ENCODE data around the gene F3. TPM values are rescaled to one million over a fixed set of nuclear protein-coding genes. Genes with fewer than 3 reads are reported as not detected.
A peak's percentile ranks its signal among the peaks of the same experiment; 100 is the strongest.

F3 gene
- total and polyA plus RNA-seq, 2 of the 13 experiments (the other 11 are each of a cell fraction or from before 2014, with no cell fraction given): 5.8 to 9.0 TPM

- FAIRE-seq (no peak), ATAC-seq (no peak), DNase-seq (ENCODE audit: low spot score) (no peak)
- ChIA-PET CTCF (ENCODE audit: low intra/inter-chr PET ratio, low total read pairs) (no interaction called here), POLR2A (no interaction called here)
- Histone ChIP-seq H3K9ac (ENCODE audit: insufficient read depth, low read depth, low read length) (no peak overlapping the region), H2AFZ (ENCODE audit: low read length) (no peak overlapping the region), H3K9me3 (ENCODE audit: low read length) (no peaks in the 10 kb centered on the region), H3K4me3 (replicated peaks in 1 of 3; ENCODE audit: insufficient read depth in 1 of 3, low read depth in 2 of 3, low read length in 3 of 3) (no peak overlapping the region), H3K36me3 (replicated peaks in 1 of 2; ENCODE audit: control insufficient read depth in 1 of 2, insufficient read depth in 2 of 2, low read length in 2 of 2) (peaks cover 3 to 24% of the 10 kb centered on the region in 2 experiments), H3K27ac (ENCODE audit: extremely low read length, insufficient read depth, low read length) (no peak overlapping the region), H4K20me1 (ENCODE audit: insufficient read depth, low read length) (no peaks in the 10 kb centered on the region), H3K27me3 (ENCODE audit: control insufficient read depth in 1 of 2, insufficient read depth in 2 of 2, low read length in 2 of 2) (no peaks in the 10 kb centered on the region), H3K79me2 (ENCODE audit: insufficient read depth, low read length) (peaks cover 4% of the 10 kb centered on the region), H3K4me2 (ENCODE audit: low read depth, low read length) (no peak overlapping the region), H3K4me1 (ENCODE audit: insufficient read depth, low read length) (peaks cover 50% of the 10 kb centered on the region)
- in situ Hi-C loops (cut with HindIII; ENCODE audit: extremely low pct_ligation_motif_present, low pct_unique_long_range_greater_than_20kb) (loop anchor here (25.0 kb wide), 1 partner anchor 502 kb away; no protein-coding TSS in a partner anchor), intact Hi-C loops (cut with micrococcal nuclease; ENCODE audit: unreplicated experiment) (no loop called here)
- no peak for TF ChIP-seq TBX3 (IDR thresholded peaks at IDR 0.05; ENCODE audit: borderline replicate concordance)
- peak in 1 of 2 experiments; percentile 6; a peak in 1 of 4 replicates for TF ChIP-seq MAFK (conservative IDR thresholded peaks at IDR 0.05 in 1 of 2, IDR thresholded peaks at IDR 0.05 in 1 of 2; ENCODE audit: low read length in 2 of 2)
- no TSS peak for BruUV-seq (replicated peaks)
- 91% methylated on average over 5 of the region's 5 CpGs for WGBS (ENCODE audit: low lambda C conversion rate)
These were observed 6.5 kb downstream of the F3 start for GRCh38 chr1:94535095-94535494.

- peaks cover 20% of the 10 kb centered on the region for H3K4me1 ChIP-seq (ENCODE audit: insufficient read depth, low read length)
- H3K9ac ChIP-seq (ENCODE audit: insufficient read depth, low read depth, low read length): no peak overlapping the region
- WGBS (ENCODE audit: low lambda C conversion rate): 95% methylated on average over 3 of the region's 3 CpGs
- in situ Hi-C loops (cut with HindIII; ENCODE audit: extremely low pct_ligation_motif_present, low pct_unique_long_range_greater_than_20kb) (loop anchor here (25.0 kb wide), 1 partner anchor 505 kb away; no protein-coding TSS in a partner anchor), intact Hi-C loops (cut with micrococcal nuclease; ENCODE audit: unreplicated experiment) (no loop called here)
- no peaks in the 10 kb centered on the region for H4K20me1 ChIP-seq (ENCODE audit: insufficient read depth, low read length)
- peaks cover 5 to 24% of the 10 kb centered on the region in 2 experiments for H3K36me3 ChIP-seq (replicated peaks in 1 of 2; ENCODE audit: control insufficient read depth in 1 of 2, insufficient read depth in 2 of 2, low read length in 2 of 2)
- no peaks in the 10 kb centered on the region for H3K79me2 ChIP-seq (ENCODE audit: insufficient read depth, low read length)
- no peaks in the 10 kb centered on the region for H3K9me3 ChIP-seq (ENCODE audit: low read length)
- no peak overlapping the region for H3K27ac ChIP-seq (ENCODE audit: extremely low read length, insufficient read depth, low read length)
- ATAC-seq: peak; percentile 19; the same call in 1 of the 3 replicates
- BruUV-seq (replicated peaks): no TSS peak
- POLR2A ChIA-PET: no interaction called here
- FAIRE-seq: no peak
- no peaks in the 10 kb centered on the region for H3K27me3 ChIP-seq (ENCODE audit: control insufficient read depth in 1 of 2, insufficient read depth in 2 of 2, low read length in 2 of 2)
- H3K4me2 ChIP-seq (ENCODE audit: low read depth, low read length): no peak overlapping the region
- H2AFZ ChIP-seq (ENCODE audit: low read length): no peak overlapping the region
- DNase-seq (ENCODE audit: low spot score): no peak
- no peak overlapping the region for H3K4me3 ChIP-seq (replicated peaks in 1 of 3; ENCODE audit: insufficient read depth in 1 of 3, low read depth in 2 of 3, low read length in 3 of 3)
- CTCF ChIA-PET (ENCODE audit: low intra/inter-chr PET ratio, low total read pairs): no interaction called here
- TF ChIP-seq ZFP36L2 (CRISPR knock-in tag; IDR thresholded peaks at IDR 0.05): no peak
- no peak for TF ChIP-seq GLI4 (CRISPR knock-in tag; IDR thresholded peaks at IDR 0.05; ENCODE audit: borderline replicate concordance)
- TF ChIP-seq BRD4 (CRISPR knock-in tag; IDR thresholded peaks at IDR 0.05): no peak
- no peak for TF ChIP-seq XRCC5 (optimal IDR thresholded peaks at IDR 0.05; ENCODE audit: low read length)
- no peak for TF ChIP-seq HBP1 (CRISPR knock-in tag; IDR thresholded peaks at IDR 0.05; ENCODE audit: low read depth)
- TF ChIP-seq ZNF138 (CRISPR knock-in tag; IDR thresholded peaks at IDR 0.05; ENCODE audit: low read depth): no peak
- TF ChIP-seq ZFP37 (CRISPR knock-in tag; IDR thresholded peaks at IDR 0.05; ENCODE audit: borderline replicate concordance): no peak
- no peak for TF ChIP-seq ZNF644 (CRISPR knock-in tag; IDR thresholded peaks at IDR 0.05; ENCODE audit: low read depth)
- peak; percentile 40; the same call in 1 of the 2 replicates for TF ChIP-seq CTCF (CRISPR knock-in tag; IDR thresholded peaks at IDR 0.05)
- no peak for TF ChIP-seq HINFP (CRISPR knock-in tag; IDR thresholded peaks at IDR 0.05; ENCODE audit: low read depth)
- no peak for TF ChIP-seq ZNF430 (CRISPR knock-in tag; IDR thresholded peaks at IDR 0.05)
- TF ChIP-seq FOXM1 (CRISPR knock-in tag; IDR thresholded peaks at IDR 0.05): no peak
- no peak for TF ChIP-seq TBP (CRISPR knock-in tag; IDR thresholded peaks at IDR 0.05)
- TF ChIP-seq STAG1 (CRISPR knock-in tag; IDR thresholded peaks at IDR 0.05): peak; percentile 42
These were observed 9.5 kb downstream of the F3 start for GRCh38 chr1:94532077-94532476.
